ENCODE results near the gene RAMP1. TPM values are rescaled to one million over a fixed set of nuclear protein-coding genes. Genes with fewer than 3 reads are reported as not detected.

The RAMP1 gene
- total RNA-seq, 6 experiments from 2014 or later: 10.1 to 75.2 (median 37.5) TPM

GRCh38 chr2:237961637-237962036 is 102.2 kb downstream of the RAMP1 start:
- ATAC-seq: no peak
- DNase-seq: no peak
- no CpG with 5 or more reads among the region's 5 CpGs for WGBS (ENCODE audit: insufficient coverage, low coverage, low lambda C conversion rate, missing lambda C conversion rate)

More at GRCh38 chr2:237961637-237962036, 102.2 kb downstream of the RAMP1 start:
- Histone ChIP-seq H3K27me3 (no peaks in the 10 kb centered on the region), H3K27ac (no peak overlapping the region), H3K4me1 (no peaks in the 10 kb centered on the region), H3K9me3 (no peaks in the 10 kb centered on the region), H3K4me3 (no peak overlapping the region), H3K36me3 (no peaks in the 10 kb centered on the region)
- TF ChIP-seq POLR2A (IDR thresholded peaks at IDR 0.05) (no peak), CTCF (IDR thresholded peaks at IDR 0.05) (no peak)
- intact Hi-C loops (cut with DNase I): no loop called here

Small RNA genes lying within 50 kb of the gene (small RNA-seq; reads per million reads assigned to genes)
- 0 reads per million in 2 experiments for gene RF00157

Other genes with a start within 250 kb of the RAMP1 start
- gene LRRFIP1, start 232.0 kb upstream of the RAMP1 start, total RNA-seq: 10 to 100 TPM; 29.4 to 56.3 (median 49.7) TPM
- gene RBM44, start 60.8 kb upstream of the RAMP1 start, total RNA-seq: under 1 TPM; 0.07 to 0.92 (median 0.20) TPM
- 10 to 100 TPM; 23.3 to 44.9 (median 28.3) TPM for gene UBE2F, start 107.4 kb downstream of the RAMP1 start, total RNA-seq
- 10 to 100 TPM; 24.4 to 54.2 (median 35.9) TPM for gene SCLY, start 201.4 kb downstream of the RAMP1 start, total RNA-seq
- gene ESPNL, start 240.7 kb downstream of the RAMP1 start, total RNA-seq: 1 to 10 TPM in 1 of 6 experiments, under 1 TPM in 5; 0.11 to 1.1 (median 0.50) TPM

All from right lobe of liver (tissue), 6 donors.